Kidney (tissue), 14 donors: ENCODE data around the gene NUMBL. TPM values are rescaled to one million over a fixed set of nuclear protein-coding genes. Genes with fewer than 3 reads are reported as not detected.

Source experiments
- DNase-seq, 5 donors: peaks; one replicate each; pipeline ENCODE4 v3.0.0-alpha.2; 2013 to 2020
- FAIRE-seq: peaks from 2 replicates; lab custom pipeline; 2012; peaks lifted over from hg19 to GRCh38; lab: Jason Lieb, UNC
- H3K27ac ChIP-seq, 2 donors: one replicate each; pipeline ENCODE4 v1.7.0; 2013; ENCODE audit warnings: low read depth in 2 of 2, low read length in 2 of 2, inconsistent platforms in 1 of 2
- H3K27me3 ChIP-seq: one replicate; pipeline ENCODE4 v1.7.1; 2013; ENCODE audit warnings: low read length, inconsistent platforms; ENCODE audit not compliant: control insufficient read depth, insufficient read depth
- H3K36me3 ChIP-seq, 3 donors: one replicate each; pipeline versions ENCODE4 v1.7.0 to v1.7.1; 2013; ENCODE audit warnings: low read length in 3 of 3, control low read depth in 1 of 3, inconsistent platforms in 1 of 3; ENCODE audit not compliant: insufficient read depth in 3 of 3, control insufficient read depth in 2 of 3
- H3K4me1 ChIP-seq, 3 donors: one replicate each; pipeline versions ENCODE4 v1.7.0 to v1.7.1; 2013; ENCODE audit warnings: low read length in 3 of 3, inconsistent platforms in 1 of 3, low read depth in 1 of 3; ENCODE audit not compliant: control insufficient read depth in 2 of 3, insufficient read depth in 2 of 3
- H3K4me3 ChIP-seq, 3 donors: one replicate each; pipeline versions ENCODE4 v1.7.0 to v1.8.1; 2013; ENCODE audit warnings: low read length in 3 of 3, control low read depth in 1 of 3, inconsistent platforms in 1 of 3
- H3K9ac ChIP-seq, 3 donors: one replicate each; pipeline versions ENCODE4 v1.7.0 to v1.7.1; 2013; ENCODE audit warnings: low read length in 3 of 3, control low read depth in 1 of 3, inconsistent platforms in 1 of 3
- H3K9me3 ChIP-seq, 3 donors: one replicate each; pipeline versions ENCODE4 v1.7.0 to v1.7.1; 2013; ENCODE audit warnings: low read length in 3 of 3, control low read depth in 1 of 3, inconsistent platforms in 1 of 3; ENCODE audit not compliant: control insufficient read depth in 2 of 3, insufficient read depth in 1 of 3
- CTCF ChIP-seq: IDR thresholded peaks from 3 replicates; pipeline ENCODE4 v1.5.1; 2012; ENCODE audit warnings: mild to moderate bottlenecking, moderate library complexity, borderline replicate concordance; ENCODE audit not compliant: insufficient read depth; ENCODE audit errors: extremely low read depth
- intact Hi-C: fragments of 100-400 bp; cut with DNase I; formaldehyde crosslinking; loops from one replicate; pipeline ENCODE4 v1.11.1; 2022
- polyA plus RNA-seq: library from polyadenylated mRNA; stranded (reverse); fragments of 350-450 nt; fragmentation: Illumina TruSeq; extraction: RNeasy Lipid Tissue Mini Kit (QIAGEN cat#74804); gene quantifications from one replicate; pipeline ENCODE4 v1.2.3, GENCODE V29; 2014; ENCODE audit warnings: low read depth, low replicate concordance; ENCODE audit not compliant: insufficient read depth
- total RNA-seq: library from RNA; stranded (reverse); fragmentation: NEBNext Ultra II Directional; extraction: Animal tissue kit (Norgen Biotek cat#: 25700); gene quantifications from one replicate; pipeline ENCODE4 v1.2.1, GENCODE V29; 2021
- donor health status: control.
- donor health status: control.
- donor health status: control.
- donor health status: control.
- donor health status: control.
- donor health status: DM: yes; HTN: yes; CAD: no.
- donor health status: Normal renal cell carcinoma (clear cell type).

The NUMBL gene
- total and polyA plus RNA-seq, 2 donors from 2014 or later, result 3.3 to 24.3 TPM

- H3K9ac ChIP-seq, result peak overlapping the region; percentile 22 to 99 (median 81)
- no peaks in the 10 kb centered on the region for H3K9me3 ChIP-seq
- DNase-seq (peak; percentile 64 to 93 (median 78)), FAIRE-seq (no peak)
- intact Hi-C loops, result no loop called here
- peak overlapping the region; percentile 62 to 99 (median 83) for H3K4me3 ChIP-seq
- peaks cover 0 to 5% (median 3%) of the 10 kb centered on the region in 3 donors for H3K36me3 ChIP-seq
- no peaks in the 10 kb centered on the region for H3K27me3 ChIP-seq
- H3K4me1 ChIP-seq, result peaks cover 3 to 41% (median 22%) of the 10 kb centered on the region in 3 donors
- no peak for TF ChIP-seq CTCF
- peak overlapping the region; percentile 95 to 98 for H3K27ac ChIP-seq
Observed at GRCh38 chr19:40718774-40719391, 28.4 kb upstream of the NUMBL start.

- Histone ChIP-seq H3K4me3 (peak overlapping the region; percentile 82 to 99 (median 83)), H3K27me3 (no peaks in the 10 kb centered on the region), H3K27ac (peak overlapping the region; percentile 95 to 98), H3K9ac (peak overlapping the region; percentile 81 to 99 (median 82)), H3K9me3 (no peaks in the 10 kb centered on the region), H3K36me3 (no peaks in the 10 kb centered on the region), H3K4me1 (peaks cover 3 to 41% (median 22%) of the 10 kb centered on the region in 3 donors)
- intact Hi-C loops, result no loop called here
- no peak for TF ChIP-seq CTCF
- DNase-seq (peak in 3 of 5 donors; percentile 26 to 89 (median 61)), FAIRE-seq (no peak)
Observed at GRCh38 chr19:40717880-40718773, 27.7 kb upstream of the NUMBL start.

GRCh38 chr19:40717325-40717879, 27.0 kb upstream of the NUMBL start:
- peak in 2 of 5 donors; percentile 12 to 14 for DNase-seq
- Histone ChIP-seq H3K4me3 (peak overlapping the region; percentile 82 to 99 (median 83)), H3K36me3 (peaks cover 0 to 3% (median 2%) of the 10 kb centered on the region in 3 donors), H3K9me3 (no peaks in the 10 kb centered on the region), H3K9ac (peak overlapping the region; percentile 77 to 99 (median 82)), H3K4me1 (peaks cover 3 to 41% (median 19%) of the 10 kb centered on the region in 3 donors), H3K27me3 (no peaks in the 10 kb centered on the region), H3K27ac (peak overlapping the region; percentile 95 to 98)
- no peak for TF ChIP-seq CTCF
- intact Hi-C loops, result no loop called here
- no peak for FAIRE-seq
